OCI-LY1 (cell line): ENCODE results near the gene ZC3H18.

Experiments
- H2AFZ ChIP-seq: fragments of 200-600 bp; sonication (generic), shearing (Covaris generic); 2 replicates; pipeline ENCODE4 v1.6.0; 2014; ENCODE audit warnings: antibody characterized with exemption, mild to moderate bottlenecking, low read length
- H3F3A ChIP-seq: fragments of 200-600 bp; sonication (generic), shearing (Covaris generic); 2 replicates; pipeline ENCODE4 v1.6.0; 2014; ENCODE audit warnings: mild to moderate bottlenecking, antibody characterized with exemption, low read length, moderate library complexity; ENCODE audit not compliant: insufficient read depth
- H3K27ac ChIP-seq: fragments of 200-600 bp; sonication (generic); 2 replicates; pipeline ENCODE4 v1.5.1; 2014; ENCODE audit warnings: low read length, mixed run types, mild to moderate bottlenecking, low read depth; ENCODE audit not compliant: poor library complexity, severe bottlenecking
- H3K27me3 ChIP-seq: fragments of 200-600 bp; sonication (generic); 2 replicates; pipeline ENCODE4 v1.6.0; 2014; ENCODE audit warnings: antibody characterized with exemption, mild to moderate bottlenecking, low read length, moderate library complexity; ENCODE audit not compliant: insufficient read depth
- H3K36me3 ChIP-seq: fragments of 200-600 bp; sonication (generic); 2 replicates; pipeline ENCODE4 v1.6.1; 2014; ENCODE audit warnings: mild to moderate bottlenecking, antibody characterized with exemption, low read length, moderate library complexity, mixed read lengths; ENCODE audit not compliant: insufficient read depth
- H3K4me1 ChIP-seq: fragments of 200-600 bp; sonication (generic); 2 replicates; pipeline ENCODE4 v1.5.1; 2014; ENCODE audit warnings: mild to moderate bottlenecking, low read length, moderate library complexity; ENCODE audit not compliant: insufficient read depth, severe bottlenecking
- H3K4me2 ChIP-seq: fragments of 200-600 bp; sonication (generic), shearing (Covaris generic); 2 replicates; pipeline ENCODE4 v1.6.1; 2014; ENCODE audit warnings: low read length
- H3K4me3 ChIP-seq: fragments of 200-600 bp; sonication (generic); 2 replicates; pipeline ENCODE4 v1.5.1; 2014; ENCODE audit warnings: low read length, low read depth, mild to moderate bottlenecking, mixed read lengths; ENCODE audit not compliant: poor library complexity, severe bottlenecking
- H3K79me2 ChIP-seq: fragments of 200-600 bp; shearing (Covaris generic); 2 replicates; pipeline ENCODE4 v1.6.1; 2016; ENCODE audit warnings: mixed run types, low read length, mixed read lengths; ENCODE audit not compliant: insufficient read depth
- H3K9ac ChIP-seq: fragments of 200-600 bp; sonication (generic), shearing (Covaris generic); 2 replicates; pipeline ENCODE4 v1.6.1; 2014; ENCODE audit warnings: mild to moderate bottlenecking, low read length, mixed read lengths
- H3K9me2 ChIP-seq: fragments of 200-600 bp; sonication (generic), shearing (Covaris generic); 2 replicates; pipeline ENCODE4 v1.6.1; 2014; ENCODE audit warnings: low read depth, mild to moderate bottlenecking, low read length, mixed read lengths
- H3K9me3 ChIP-seq: fragments of 200-600 bp; shearing (Covaris generic); 2 replicates; pipeline ENCODE4 v1.6.1; 2014; ENCODE audit warnings: low read length, mixed read lengths
- H4K20me1 ChIP-seq: fragments of 200-600 bp; sonication (generic), shearing (Covaris generic); 2 replicates; pipeline ENCODE4 v1.6.0; 2016; ENCODE audit warnings: mild to moderate bottlenecking, low read length; ENCODE audit not compliant: insufficient read depth
- EZH2 ChIP-seq: fragments of 200-600 bp; sonication (generic), shearing (Covaris generic); IDR thresholded peaks from 2 replicates; pipeline ENCODE4 v1.8.0; 2017; ENCODE audit warnings: borderline replicate concordance, mixed run types, mild to moderate bottlenecking, antibody characterized with exemption, low read length, moderate library complexity, mixed read lengths
- TF ChIP-seq, protein P1 (sequence below): fragments of 200-600 bp; sonication (generic), shearing (Covaris generic); IDR thresholded peaks from 2 replicates; pipeline ENCODE4 v1.5.1; 2017; ENCODE audit warnings: mild to moderate bottlenecking, antibody characterized with exemption, low read length, moderate library complexity, mixed read lengths

Gene ZC3H18

DNA sequence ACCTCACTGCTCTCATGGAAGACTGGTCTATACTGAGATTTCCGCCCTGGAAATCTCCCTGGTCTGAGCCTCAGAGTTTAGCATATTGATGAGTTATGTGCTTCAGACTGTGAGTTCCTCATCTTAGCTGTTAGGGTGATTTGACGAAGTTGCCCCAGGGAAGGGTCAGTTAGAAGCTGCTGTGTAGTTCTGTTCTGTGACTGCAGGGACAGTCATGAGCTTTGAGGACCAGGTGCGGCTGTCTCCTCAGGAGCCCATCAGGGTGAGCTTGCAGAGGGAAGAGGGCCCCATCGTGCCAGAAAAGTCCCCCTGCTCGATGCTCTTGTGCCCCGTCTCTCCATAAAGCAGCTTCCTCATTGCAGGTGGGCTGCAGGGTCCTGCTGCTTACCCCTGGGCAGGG is 39.9 kb downstream of the ZC3H18 start:
- no peaks in the 10 kb centered on the region for H3F3A ChIP-seq
- no peaks in the 10 kb centered on the region for H3K79me2 ChIP-seq
- no peak overlapping the region for H3K4me2 ChIP-seq
- no peak overlapping the region for H3K27ac ChIP-seq
- H2AFZ ChIP-seq: no peak overlapping the region
- H3K9ac ChIP-seq: no peak overlapping the region
- H3K4me3 ChIP-seq: no peak overlapping the region
- TF ChIP-seq, protein P1, sequence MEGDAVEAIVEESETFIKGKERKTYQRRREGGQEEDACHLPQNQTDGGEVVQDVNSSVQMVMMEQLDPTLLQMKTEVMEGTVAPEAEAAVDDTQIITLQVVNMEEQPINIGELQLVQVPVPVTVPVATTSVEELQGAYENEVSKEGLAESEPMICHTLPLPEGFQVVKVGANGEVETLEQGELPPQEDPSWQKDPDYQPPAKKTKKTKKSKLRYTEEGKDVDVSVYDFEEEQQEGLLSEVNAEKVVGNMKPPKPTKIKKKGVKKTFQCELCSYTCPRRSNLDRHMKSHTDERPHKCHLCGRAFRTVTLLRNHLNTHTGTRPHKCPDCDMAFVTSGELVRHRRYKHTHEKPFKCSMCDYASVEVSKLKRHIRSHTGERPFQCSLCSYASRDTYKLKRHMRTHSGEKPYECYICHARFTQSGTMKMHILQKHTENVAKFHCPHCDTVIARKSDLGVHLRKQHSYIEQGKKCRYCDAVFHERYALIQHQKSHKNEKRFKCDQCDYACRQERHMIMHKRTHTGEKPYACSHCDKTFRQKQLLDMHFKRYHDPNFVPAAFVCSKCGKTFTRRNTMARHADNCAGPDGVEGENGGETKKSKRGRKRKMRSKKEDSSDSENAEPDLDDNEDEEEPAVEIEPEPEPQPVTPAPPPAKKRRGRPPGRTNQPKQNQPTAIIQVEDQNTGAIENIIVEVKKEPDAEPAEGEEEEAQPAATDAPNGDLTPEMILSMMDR: no peak
- no peak for TF ChIP-seq EZH2
- no peaks in the 10 kb centered on the region for H3K27me3 ChIP-seq
- H3K9me3 ChIP-seq: no peaks in the 10 kb centered on the region
- no peaks in the 10 kb centered on the region for H3K9me2 ChIP-seq
- H3K4me1 ChIP-seq: peaks cover 6% of the 10 kb centered on the region
- no peaks in the 10 kb centered on the region for H4K20me1 ChIP-seq
- H3K36me3 ChIP-seq: peaks cover 79% of the 10 kb centered on the region

DNA sequence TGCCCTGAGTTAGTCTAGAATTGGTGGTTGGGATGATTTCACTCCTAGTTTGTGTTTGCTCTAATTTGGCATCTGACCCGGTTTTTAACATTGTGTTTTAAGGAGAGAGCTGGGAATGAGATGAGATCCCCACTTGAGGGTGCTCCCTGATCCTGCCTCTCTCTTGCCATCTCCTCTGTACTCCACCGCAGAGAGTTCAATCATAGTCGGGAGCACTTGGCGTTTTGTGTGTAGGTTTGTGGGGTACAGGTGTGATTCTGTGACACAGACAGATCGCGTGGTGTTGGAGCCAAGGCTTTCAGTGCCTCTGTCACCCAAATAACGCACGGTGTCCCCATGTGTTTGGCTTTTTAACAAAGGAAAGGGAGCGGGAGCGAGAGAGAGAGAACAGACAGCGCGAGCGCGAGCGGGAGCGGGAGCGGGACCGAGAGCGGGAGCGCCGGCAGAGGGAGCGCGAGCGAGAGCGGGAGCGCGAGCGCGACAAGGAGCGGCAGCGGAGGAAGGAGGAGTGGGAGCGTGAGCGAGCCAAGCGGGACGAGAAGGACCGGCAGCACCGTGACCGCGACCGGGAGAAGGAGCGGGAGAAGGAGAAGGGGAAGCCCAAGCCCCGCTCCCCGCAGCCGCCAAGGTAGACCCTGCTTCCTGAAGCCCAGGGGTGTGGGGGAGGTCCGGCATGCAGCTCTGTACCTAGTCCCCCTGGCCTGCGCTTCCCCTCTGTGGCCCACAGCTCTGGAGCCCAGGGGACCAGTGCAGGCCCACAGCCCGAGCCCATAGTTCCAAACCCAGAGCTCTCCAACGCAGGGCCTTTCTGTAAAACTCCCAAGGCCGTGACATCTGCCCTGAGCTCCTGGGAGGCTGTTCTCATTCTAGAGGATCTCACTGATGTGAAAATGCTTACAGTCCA is 41.0 kb downstream of the ZC3H18 start:
- H3F3A ChIP-seq: no peaks in the 10 kb centered on the region

DNA sequence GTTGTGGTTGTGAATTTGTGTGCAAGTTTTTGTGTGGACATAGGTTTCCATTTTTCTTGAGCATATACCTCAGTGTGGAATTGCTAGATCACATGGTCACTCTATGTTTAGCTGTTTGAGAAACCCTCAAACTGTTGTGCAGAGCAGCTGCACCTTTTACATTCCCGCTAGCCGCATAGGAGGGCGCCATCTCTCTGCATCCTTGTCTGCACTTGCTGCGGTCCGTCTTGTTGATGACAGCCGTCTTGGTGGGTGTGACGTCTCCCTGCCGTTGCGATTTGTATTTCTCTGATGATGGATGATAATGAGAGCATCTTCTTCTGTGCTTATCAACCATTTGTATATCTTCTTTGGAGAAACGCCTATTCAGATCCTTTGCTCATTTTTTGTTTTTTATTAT is 43.1 kb downstream of the ZC3H18 start:
- Histone ChIP-seq H3K4me3 (no peak overlapping the region), H3K36me3 (peaks cover 58% of the 10 kb centered on the region), H3K27me3 (no peaks in the 10 kb centered on the region), H3F3A (no peaks in the 10 kb centered on the region), H3K4me1 (no peaks in the 10 kb centered on the region), H3K79me2 (no peaks in the 10 kb centered on the region), H3K9me2 (no peaks in the 10 kb centered on the region), H3K9ac (no peak overlapping the region), H3K27ac (no peak overlapping the region), H2AFZ (no peak overlapping the region), H3K9me3 (no peaks in the 10 kb centered on the region), H4K20me1 (no peaks in the 10 kb centered on the region), H3K4me2 (no peak overlapping the region)
- no peak for TF ChIP-seq EZH2

More for the DNA sequence above, 41.0 kb downstream of the ZC3H18 start:
- Histone ChIP-seq H4K20me1 (no peaks in the 10 kb centered on the region), H3K9me3 (no peaks in the 10 kb centered on the region), H3K9ac (no peak overlapping the region), H3K4me1 (peaks cover 6% of the 10 kb centered on the region), H3K4me2 (no peak overlapping the region), H3K36me3 (peaks cover 72% of the 10 kb centered on the region), H3K4me3 (no peak overlapping the region), H3K27ac (no peak overlapping the region), H3K9me2 (no peaks in the 10 kb centered on the region), H3K27me3 (no peaks in the 10 kb centered on the region), H2AFZ (no peak overlapping the region), H3K79me2 (no peaks in the 10 kb centered on the region)
- TF ChIP-seq, protein P1: no peak
- no peak for TF ChIP-seq EZH2
